ENCODE measurements around the gene CIDEC.
A peak's percentile ranks its signal among the peaks of the same experiment; 100 is the strongest.

The CIDEC gene

GRCh38 chr3:9879830-9880549 is at the start of gene CIDEC:
CIDEC (minus strand) TSS chr3:9880253; CDS start chr3:9878486, 1,767 bp downstream.
- no peak for DNase-seq

- no peak for DNase-seq
These were observed 48.1 kb upstream of the CIDEC start for GRCh38 chr3:9928158-9928557.

GRCh38 chr3:9918261-9919038 is 38.4 kb upstream of the CIDEC start:
- no peak for DNase-seq

- no peak for DNase-seq
These were observed 37.8 kb upstream of the CIDEC start for GRCh38 chr3:9917820-9918219.

GRCh38 chr3:9916734-9917680 is 37.0 kb upstream of the CIDEC start, which contains the start of gene IL17RC:
IL17RC (plus strand) TSS chr3:9917098; CDS start chr3:9917316, 218 bp downstream.
- peak; percentile 39 for DNase-seq

GRCh38 chr3:9916346-9916733 is 36.3 kb upstream of the CIDEC start:
- no peak for DNase-seq

- DNase-seq: no peak
These were observed 35.4 kb upstream of the CIDEC start for GRCh38 chr3:9915254-9916141.

GRCh38 chr3:9914559-9915253 is 34.7 kb upstream of the CIDEC start:
- DNase-seq: no peak

- no peak for DNase-seq
These were observed 34.0 kb upstream of the CIDEC start for GRCh38 chr3:9914011-9914410.

GRCh38 chr3:9913601-9914000 is 33.5 kb upstream of the CIDEC start:
- no peak for DNase-seq

- no peak for DNase-seq
These were observed 32.4 kb upstream of the CIDEC start for GRCh38 chr3:9912294-9912935.

GRCh38 chr3:9911863-9912262 is 31.8 kb upstream of the CIDEC start:
- no peak for DNase-seq

GRCh38 chr3:9909221-9910013 is 29.4 kb upstream of the CIDEC start:
- no peak for DNase-seq

GRCh38 chr3:9908286-9908685 is 28.2 kb upstream of the CIDEC start:
- no peak for DNase-seq

- DNase-seq: no peak
These were observed 26.4 kb upstream of the CIDEC start for GRCh38 chr3:9906480-9906879.

- no peak for DNase-seq
These were observed 23.9 kb upstream of the CIDEC start for GRCh38 chr3:9903904-9904303.

GRCh38 chr3:9903238-9903624 is 23.2 kb upstream of the CIDEC start:
- no peak for DNase-seq

GRCh38 chr3:9902372-9903237 is 22.6 kb upstream of the CIDEC start, which contains the start of gene IL17RE:
IL17RE (plus strand) TSS chr3:9902848; CDS start chr3:9902933, 85 bp downstream.
- no peak for DNase-seq

- DNase-seq: no peak
These were observed 21.9 kb upstream of the CIDEC start for GRCh38 chr3:9901967-9902366.

Data from NCI-H1105 (cell line).